Omental fat pad (tissue), 4 donors: ENCODE results near the gene DOK7. TPM values are rescaled to one million over a fixed set of nuclear protein-coding genes. Genes with fewer than 3 reads are reported as not detected.

Experiments
- ATAC-seq: fragments of 150-250 bp; one replicate; pipeline ENCODE4 v1.9.1; 2016; ENCODE audit warnings: mild to moderate bottlenecking, moderate library complexity; ENCODE audit not compliant: low FRiP score
- DNase-seq: peaks from one replicate; pipeline ENCODE4 v3.0.0-alpha.2; 2019; ENCODE audit warnings: low spot score
- total RNA-seq, 4 donors: library from RNA; depleted of rRNA; stranded (reverse); fragments of >200 nt; gene quantifications; one replicate each; pipeline ENCODE4 v1.1.0, GENCODE V29; 2016
- TF ChIP-seq, protein P1 (sequence below), 3 donors: fragments of 450-650 bp; IDR thresholded peaks; one replicate each; pipeline ENCODE4 v1.5.1; 2016 to 2017; ENCODE audit warnings: antibody characterized with exemption in 3 of 3, mild to moderate bottlenecking in 3 of 3, moderate library complexity in 2 of 3

The DOK7 gene
- total RNA-seq, 4 donors from 2014 or later, result not detected

DNA sequence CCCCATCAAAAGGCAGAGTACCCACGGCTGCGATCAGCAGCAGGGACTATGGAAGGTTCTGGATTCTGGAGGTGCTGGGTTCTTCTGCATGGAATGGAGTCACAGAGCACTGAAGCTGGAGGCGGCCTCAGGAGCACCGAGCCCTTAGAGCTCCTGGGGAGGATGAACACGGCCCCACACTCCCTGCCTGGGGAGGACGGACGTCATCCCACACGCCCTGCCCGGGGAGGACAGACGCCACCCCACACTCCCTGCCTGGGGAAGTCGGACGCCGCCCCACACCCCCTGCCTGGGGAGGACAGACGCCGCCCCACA lies 59.2 kb downstream of the DOK7 start:
- TF ChIP-seq, protein P1, sequence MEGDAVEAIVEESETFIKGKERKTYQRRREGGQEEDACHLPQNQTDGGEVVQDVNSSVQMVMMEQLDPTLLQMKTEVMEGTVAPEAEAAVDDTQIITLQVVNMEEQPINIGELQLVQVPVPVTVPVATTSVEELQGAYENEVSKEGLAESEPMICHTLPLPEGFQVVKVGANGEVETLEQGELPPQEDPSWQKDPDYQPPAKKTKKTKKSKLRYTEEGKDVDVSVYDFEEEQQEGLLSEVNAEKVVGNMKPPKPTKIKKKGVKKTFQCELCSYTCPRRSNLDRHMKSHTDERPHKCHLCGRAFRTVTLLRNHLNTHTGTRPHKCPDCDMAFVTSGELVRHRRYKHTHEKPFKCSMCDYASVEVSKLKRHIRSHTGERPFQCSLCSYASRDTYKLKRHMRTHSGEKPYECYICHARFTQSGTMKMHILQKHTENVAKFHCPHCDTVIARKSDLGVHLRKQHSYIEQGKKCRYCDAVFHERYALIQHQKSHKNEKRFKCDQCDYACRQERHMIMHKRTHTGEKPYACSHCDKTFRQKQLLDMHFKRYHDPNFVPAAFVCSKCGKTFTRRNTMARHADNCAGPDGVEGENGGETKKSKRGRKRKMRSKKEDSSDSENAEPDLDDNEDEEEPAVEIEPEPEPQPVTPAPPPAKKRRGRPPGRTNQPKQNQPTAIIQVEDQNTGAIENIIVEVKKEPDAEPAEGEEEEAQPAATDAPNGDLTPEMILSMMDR (IDR thresholded peaks at IDR 0.05), result no peak
- DNase-seq, result no peak
- ATAC-seq, result no peak

DNA sequence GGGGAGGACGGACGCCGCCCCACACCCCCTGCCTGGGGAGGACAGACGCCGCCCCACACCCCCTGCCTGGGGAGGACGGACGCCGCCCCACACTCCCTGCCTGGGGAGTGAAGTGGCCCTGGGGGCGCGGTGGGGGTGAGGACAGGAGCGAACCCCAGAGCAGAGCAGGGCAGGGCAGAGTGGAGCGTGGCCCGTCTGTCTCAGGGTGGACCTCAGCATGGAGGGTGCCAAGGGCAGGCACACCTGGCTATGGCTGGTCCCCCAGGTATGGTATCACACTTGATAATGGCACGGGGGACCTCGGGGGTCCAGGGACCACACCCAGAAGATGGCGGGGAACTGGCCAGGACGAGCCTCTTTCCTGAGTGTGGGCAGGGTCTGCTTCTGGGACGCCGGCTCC lies 59.5 kb downstream of the DOK7 start:
- TF ChIP-seq, protein P1 (IDR thresholded peaks at IDR 0.05), result no peak
- ATAC-seq (no peak), DNase-seq (no peak)

DNA sequence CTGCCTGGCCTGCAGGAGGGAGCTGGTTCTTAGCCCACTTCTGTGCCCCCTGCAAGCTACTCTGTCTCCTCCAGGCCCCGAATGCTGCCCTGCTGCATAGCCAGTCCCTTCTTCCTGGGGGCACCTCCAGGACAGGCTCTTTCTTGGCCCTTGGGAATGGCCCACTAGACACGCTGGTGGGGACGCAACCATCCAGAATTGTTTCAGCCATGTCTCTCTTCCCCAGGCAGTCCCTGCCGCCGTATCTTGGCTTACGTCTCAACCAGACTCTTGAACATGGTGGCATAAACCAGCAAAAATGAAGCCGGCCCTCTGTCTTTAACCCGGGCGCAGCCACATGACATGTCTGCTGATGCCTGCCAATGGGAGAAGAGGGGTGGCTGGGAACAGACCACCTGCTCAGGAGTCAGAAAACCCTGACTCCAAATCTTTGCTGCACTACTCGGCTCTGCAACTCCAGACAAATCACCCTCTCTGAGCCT lies 60.1 kb downstream of the DOK7 start:
- DNase-seq (no peak), ATAC-seq (no peak)
- TF ChIP-seq, protein P1 (IDR thresholded peaks at IDR 0.05), result no peak

DNA sequence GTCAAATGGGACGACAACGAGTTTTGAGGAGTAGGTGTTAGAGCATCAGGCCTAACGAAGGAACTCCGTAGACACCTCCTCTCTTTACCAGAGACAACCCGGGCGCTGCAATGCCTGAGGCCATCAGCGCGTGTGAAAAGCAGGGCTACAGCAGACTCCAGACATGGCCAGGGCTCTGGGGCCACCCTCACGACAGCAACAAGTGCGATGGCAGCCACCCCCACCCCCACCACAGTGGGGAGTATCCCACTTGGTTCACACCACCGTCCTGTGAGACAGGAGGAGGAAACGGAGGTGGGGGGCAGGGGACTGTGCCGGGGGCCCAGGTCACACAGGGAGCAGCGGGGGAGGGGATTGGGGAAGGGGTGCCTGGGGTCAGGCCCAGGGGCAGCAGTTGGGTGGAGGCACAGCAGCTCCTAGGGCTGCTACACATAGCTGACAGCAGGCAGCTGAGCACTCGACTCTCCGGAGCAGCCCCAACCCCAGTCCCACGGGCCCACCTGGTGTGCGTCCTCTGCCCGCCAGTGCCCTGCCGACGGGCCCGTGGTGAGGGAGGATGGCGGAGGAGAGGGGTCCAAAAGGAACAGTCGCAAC lies 60.6 kb downstream of the DOK7 start:
- DNase-seq (no peak), ATAC-seq (no peak)
- TF ChIP-seq, protein P1 (IDR thresholded peaks at IDR 0.05), result no peak

DNA sequence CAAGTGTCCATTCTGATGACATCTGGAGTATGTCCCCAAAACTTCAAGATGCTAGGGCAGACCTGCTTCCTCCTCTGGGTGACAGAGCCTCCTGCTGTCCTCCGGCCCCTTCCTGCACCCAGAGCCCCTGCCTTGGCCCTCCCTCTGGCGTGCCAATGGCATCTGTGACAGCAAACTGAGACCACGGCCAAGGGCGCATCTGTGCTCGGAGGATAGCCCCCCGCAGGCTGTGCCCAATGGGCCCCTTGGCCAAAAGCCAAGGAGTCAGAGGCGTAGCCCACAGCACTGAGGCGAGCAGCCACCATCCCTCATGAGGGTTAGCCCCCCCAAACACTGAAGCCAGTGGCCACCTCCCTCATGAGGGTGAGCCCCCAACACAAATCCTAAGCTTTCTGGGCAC lies 61.2 kb downstream of the DOK7 start:
- TF ChIP-seq, protein P1 (IDR thresholded peaks at IDR 0.05), result no peak
- ATAC-seq (no peak), DNase-seq (no peak)

DNA sequence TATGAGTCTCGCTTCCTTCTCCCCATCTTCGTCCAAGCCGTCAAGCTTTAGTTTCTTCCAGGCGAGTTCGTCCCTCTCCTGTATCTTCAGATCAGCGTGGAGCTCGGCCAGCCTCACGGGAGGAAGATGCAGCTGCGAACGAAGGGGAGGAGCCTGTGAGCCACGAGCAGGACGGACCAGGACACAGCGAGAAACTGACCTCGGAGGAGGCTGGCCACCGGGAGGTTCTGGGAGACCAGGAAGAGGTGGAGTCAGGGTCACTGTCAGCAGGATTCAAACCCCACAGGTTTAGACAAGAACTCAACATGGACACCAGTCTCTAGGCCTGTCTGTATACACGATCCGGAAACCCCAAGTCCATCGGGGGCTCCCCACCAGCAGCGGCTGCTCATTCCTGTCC lies 61.8 kb downstream of the DOK7 start:
- no peak for ATAC-seq
- no peak for DNase-seq
- TF ChIP-seq, protein P1 (IDR thresholded peaks at IDR 0.05), result no peak
